Activated CD8-positive, alpha-beta T cell treated with anti-CD3 and anti-CD28 coated beads, Interleukin-2, amount 10 ng/mL, durations not matched to agents 7 days and 5 days (primary cell): ENCODE data around the gene ABCB8. TPM values are rescaled to one million over a fixed set of nuclear protein-coding genes. Genes with fewer than 3 reads are reported as not detected.
A peak's percentile ranks its signal among the peaks of the same experiment; 100 is the strongest.
"Not testable (repeated sequence)": the region's sequence is repeated elsewhere in the genome, so short reads cannot be mapped to it uniquely, and the experiment has no call there.

ENCODE experiments used
- ATAC-seq: fragments of 150-1000 bp; cut with Tn5 transposase; one replicate; pipeline ENCODE4 v1.10.0; 2021; ENCODE audit warnings: moderate library complexity
- CTCF ChIA-PET: fragments of 350-600 bp; sonication (Branson Sonifier 250); formaldehyde crosslinking; loops from one replicate; lab custom pipeline; 2021; ENCODE audit warnings: antibody characterized with exemption; lab: Charles Lee
- POLR2A ChIA-PET: fragments of 350-600 bp; sonication (Branson Sonifier 250); formaldehyde crosslinking; loops from one replicate; lab custom pipeline; 2021; ENCODE audit warnings: antibody characterized with exemption; lab: Charles Lee
- DNase-seq: peaks from one replicate; pipeline ENCODE4 v3.0.0-alpha.2; 2020
- H3K27ac Mint-ChIP-seq: one replicate; pipeline ENCODE4 v1.8.0; 2021; ENCODE audit warnings: mild to moderate bottlenecking, mixed read lengths
- H3K27me3 Mint-ChIP-seq: one replicate; pipeline ENCODE4 v1.8.0; 2021; ENCODE audit warnings: low read depth, mixed read lengths
- H3K36me3 Mint-ChIP-seq: one replicate; pipeline ENCODE4 v1.8.0; 2021; ENCODE audit warnings: low read depth, mixed read lengths
- H3K4me1 Mint-ChIP-seq: one replicate; pipeline ENCODE4 v1.8.0; 2021; ENCODE audit warnings: low read depth, mixed read lengths
- H3K4me3 Mint-ChIP-seq: one replicate; pipeline ENCODE4 v1.8.0; 2021; ENCODE audit warnings: mild to moderate bottlenecking, mixed read lengths
- H3K9me3 Mint-ChIP-seq: one replicate; pipeline ENCODE4 v1.8.0; 2022; ENCODE audit warnings: mixed read lengths; ENCODE audit not compliant: insufficient read depth
- total RNA-seq, 2 experiments: library from RNA; stranded (reverse); gene quantifications; one replicate each; pipeline ENCODE4 v1.2.3, GENCODE V29; 2021

ABCB8 gene
- total RNA-seq, 2 experiments from 2014 or later, result 48.0 to 49.5 TPM

DNA sequence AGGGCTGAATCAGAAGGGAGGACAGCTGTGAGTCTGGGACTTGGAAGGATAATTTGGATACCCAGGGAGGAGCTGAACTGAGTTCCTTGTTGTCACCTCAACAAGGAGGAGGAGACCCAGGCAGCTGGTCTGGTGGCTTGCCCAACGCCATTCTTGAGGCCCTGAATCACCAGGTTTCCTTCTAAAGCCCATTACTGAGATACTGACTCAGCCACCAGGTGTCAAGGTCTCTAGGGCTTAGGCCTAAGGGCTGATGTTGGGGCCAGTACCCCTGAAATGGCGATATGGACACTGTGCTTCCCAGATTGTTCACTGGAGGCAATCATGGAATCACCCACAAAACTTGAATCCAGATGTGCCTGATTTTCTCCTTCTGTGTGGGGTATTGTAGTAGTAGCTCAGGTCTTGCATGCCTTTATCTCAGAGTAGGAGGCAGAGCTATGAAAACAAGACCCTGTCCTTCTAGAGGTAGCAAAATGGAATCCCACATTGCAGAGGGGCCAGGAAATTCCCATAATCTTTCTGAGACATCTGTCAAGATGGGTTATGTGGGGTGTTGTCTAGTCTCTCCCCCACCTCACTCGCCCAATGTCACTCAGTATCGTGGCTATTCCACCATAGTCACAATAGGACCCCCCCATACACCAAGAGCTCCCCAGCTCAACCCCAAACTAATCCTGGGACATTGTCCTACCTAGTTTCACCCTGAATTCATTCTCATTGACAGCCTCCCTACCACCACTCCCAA lies 2.2 kb upstream of the ABCB8 start:
- no peak overlapping the region for H3K27ac Mint-ChIP-seq
- peaks cover 8% of the 10 kb centered on the region for H3K27me3 Mint-ChIP-seq
- H3K36me3 Mint-ChIP-seq, result peaks cover 4% of the 10 kb centered on the region
- no peaks in the 10 kb centered on the region for H3K9me3 Mint-ChIP-seq
- H3K4me3 Mint-ChIP-seq, result no peak overlapping the region
- ChIA-PET CTCF (interaction anchor here (0.6 to 2.1 kb wide), 4 partner anchors 8 to 85 kb away, joined by 4 to 7 read pairs (median 6); no protein-coding TSS in a partner anchor), POLR2A (no interaction called here)
- ATAC-seq (no peak), DNase-seq (no peak)
- peaks cover 21% of the 10 kb centered on the region for H3K4me1 Mint-ChIP-seq

DNA sequence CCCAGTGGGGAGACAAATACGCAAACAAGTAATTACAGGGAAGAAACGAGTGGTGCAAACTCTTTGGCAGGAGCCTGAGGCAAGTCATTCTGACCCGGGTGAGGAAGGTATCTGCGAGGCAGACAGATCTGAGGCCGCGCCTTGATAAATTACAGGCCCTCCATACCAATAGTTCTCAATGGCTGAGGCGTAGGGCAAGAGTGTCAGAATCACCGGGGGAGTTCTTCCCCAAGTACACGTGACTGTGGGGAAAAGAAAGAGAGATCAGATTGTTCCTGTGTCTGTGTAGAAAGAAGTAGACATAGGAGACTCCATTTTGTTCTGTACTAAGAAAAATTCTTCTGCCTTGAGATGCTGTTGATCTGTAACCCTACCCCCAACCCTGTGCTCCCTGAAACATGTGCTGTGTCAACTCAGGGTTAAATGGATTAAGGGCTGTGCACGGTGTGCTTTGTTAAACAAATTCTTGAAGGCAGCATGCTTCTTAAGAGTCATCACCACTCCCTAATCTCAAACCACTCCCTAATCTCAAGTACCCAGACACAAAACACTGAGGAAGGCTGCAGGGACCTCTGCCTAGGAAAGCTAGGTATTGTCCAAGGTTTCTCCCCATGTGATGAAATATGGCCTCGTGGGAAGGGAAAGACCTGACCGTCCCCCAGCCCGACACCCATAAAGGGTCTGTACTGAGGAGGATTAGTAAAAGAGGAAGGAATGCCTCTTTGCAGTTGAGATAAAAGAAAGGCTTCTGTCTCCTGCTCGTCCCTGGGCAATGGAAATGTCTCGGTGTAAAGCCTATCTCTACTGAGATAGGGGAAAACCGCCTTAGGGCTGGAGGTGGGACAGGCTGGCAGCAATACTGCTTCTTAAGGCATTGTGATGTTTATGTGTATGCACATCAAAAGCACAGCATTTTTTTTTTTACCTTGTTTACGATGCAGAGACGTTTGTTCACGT lies 1.2 kb upstream of the ABCB8 start:
- ChIA-PET POLR2A (interaction anchor here (1.5 kb wide), 1 partner anchor 32 kb away, joined by 5 read pairs; the partner anchor contains the start of gene SLC4A2), CTCF (interaction anchor here (1.1 to 3.2 kb wide), 10 partner anchors 8 to 272 kb away, joined by 3 to 53 read pairs (median 6); no protein-coding TSS in a partner anchor)
- Mint-ChIP-seq H3K36me3 (peaks cover 12% of the 10 kb centered on the region), H3K4me3 (peak overlapping the region; percentile 94), H3K4me1 (peaks cover 21% of the 10 kb centered on the region), H3K27ac (peak overlapping the region; percentile 96)
- not testable (repeated sequence) for H3K27me3 Mint-ChIP-seq, H3K9me3 Mint-ChIP-seq, ATAC-seq, DNase-seq

DNA sequence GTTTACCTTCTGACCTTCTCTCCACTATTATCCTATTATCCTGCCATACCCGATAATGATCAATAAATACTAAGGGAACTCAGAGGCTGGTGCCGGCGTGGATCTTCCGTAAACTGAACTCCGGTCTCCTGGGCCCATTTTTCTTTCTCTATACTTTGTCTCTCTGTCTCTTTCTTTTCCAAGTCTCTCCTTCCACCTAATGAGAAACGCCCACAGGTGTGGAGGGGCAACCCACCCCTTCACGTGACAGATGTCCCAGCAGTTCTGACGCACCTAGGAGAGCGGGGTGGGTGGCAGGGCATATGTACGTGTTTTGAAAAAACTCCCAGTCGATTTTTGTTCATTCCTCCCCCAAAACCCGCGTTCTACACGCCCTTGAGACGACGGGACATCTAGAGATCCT lies 521 bp upstream of the ABCB8 start:
- H3K9me3 Mint-ChIP-seq, DNase-seq, H3K27me3 Mint-ChIP-seq, ATAC-seq: not testable (repeated sequence)
- Mint-ChIP-seq H3K27ac (peak overlapping the region; percentile 96), H3K36me3 (peaks cover 12% of the 10 kb centered on the region), H3K4me3 (peak overlapping the region; percentile 94), H3K4me1 (peaks cover 21% of the 10 kb centered on the region)
- POLR2A ChIA-PET, result interaction anchor here (0.7 to 1.5 kb wide), 6 partner anchors 9 to 313 kb away, joined by 3 to 10 read pairs (median 3); partner anchors contain the start of gene SLC4A2
- CTCF ChIA-PET, result interaction anchor here (0.9 to 3.2 kb wide), 18 partner anchors 9 to 273 kb away, joined by 3 to 53 read pairs (median 5); partner anchors contain the start of gene SLC4A2

DNA sequence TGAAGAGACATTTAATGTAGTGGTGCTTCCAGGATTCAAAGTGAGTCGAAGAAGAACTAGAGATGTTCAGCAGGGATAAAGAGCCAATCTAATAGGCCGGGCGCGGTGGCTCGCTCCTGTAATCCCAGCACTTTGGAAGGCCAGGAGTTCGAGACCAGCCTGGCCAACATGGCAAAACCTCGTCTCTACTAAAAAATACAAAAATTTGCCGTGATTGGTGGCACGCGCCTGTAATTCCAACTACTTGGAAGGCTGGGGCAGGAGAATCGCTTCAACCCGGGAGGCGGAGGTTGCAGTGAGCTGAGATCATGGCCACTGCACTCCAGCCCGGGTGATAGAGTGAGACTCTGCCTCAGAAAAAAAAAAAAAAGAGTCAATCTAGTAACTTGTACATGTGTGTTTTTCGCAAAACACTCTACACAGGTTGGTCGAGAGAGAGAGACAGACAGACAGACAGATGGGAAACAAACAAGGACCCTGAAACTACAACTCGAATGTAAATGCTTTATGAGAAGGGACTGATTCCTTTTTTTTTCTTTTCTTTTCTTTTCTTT lies 775 bp downstream of the ABCB8 start:
- DNase-seq (no peak), ATAC-seq (no peak)
- Mint-ChIP-seq H3K36me3 (peaks cover 12% of the 10 kb centered on the region), H3K9me3 (no peaks in the 10 kb centered on the region), H3K4me1 (peaks cover 21% of the 10 kb centered on the region), H3K4me3 (peak overlapping the region; percentile 94), H3K27me3 (peaks cover 4% of the 10 kb centered on the region), H3K27ac (peak overlapping the region; percentile 96)
- ChIA-PET POLR2A (interaction anchor here (1.3 to 1.5 kb wide), 3 partner anchors 10 to 30 kb away, joined by 3 to 10 read pairs (median 5); partner anchors contain the start of gene SLC4A2), CTCF (interaction anchor here (1.1 to 3.2 kb wide), 14 partner anchors 10 to 274 kb away, joined by 3 to 53 read pairs (median 6); partner anchors contain the start of genes NOS3 and SLC4A2)

DNA sequence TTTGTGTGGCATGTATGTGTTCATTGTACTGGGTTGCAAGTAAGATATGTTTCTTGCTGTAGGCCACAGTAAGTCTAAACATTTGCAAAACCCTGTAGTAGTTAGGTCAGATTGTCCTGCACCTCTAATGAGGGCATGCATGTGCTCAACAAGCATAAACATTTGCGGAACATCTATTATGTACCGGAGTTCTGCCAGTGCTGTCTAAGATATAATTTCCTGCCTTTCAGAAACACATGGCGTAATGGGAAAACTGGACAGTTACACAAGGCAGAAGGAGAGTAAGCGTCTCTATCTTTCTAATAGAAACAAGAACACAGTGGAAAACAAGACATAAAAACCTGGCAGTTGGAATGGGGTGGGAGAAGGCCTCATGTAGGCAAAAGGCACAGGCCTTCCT lies 2.8 kb downstream of the ABCB8 start:
- H3K27me3 Mint-ChIP-seq, result peaks cover 2% of the 10 kb centered on the region
- ATAC-seq, result no peak
- POLR2A ChIA-PET, result no interaction called here
- H3K4me1 Mint-ChIP-seq, result peaks cover 21% of the 10 kb centered on the region
- CTCF ChIA-PET, result interaction anchor here (0.7 kb wide), 1 partner anchor 12 kb away, joined by 3 read pairs; no protein-coding TSS in a partner anchor
- no peaks in the 10 kb centered on the region for H3K9me3 Mint-ChIP-seq
- H3K27ac Mint-ChIP-seq, result no peak overlapping the region
- DNase-seq, result no peak
- no peak overlapping the region for H3K4me3 Mint-ChIP-seq
- peaks cover 15% of the 10 kb centered on the region for H3K36me3 Mint-ChIP-seq

DNA sequence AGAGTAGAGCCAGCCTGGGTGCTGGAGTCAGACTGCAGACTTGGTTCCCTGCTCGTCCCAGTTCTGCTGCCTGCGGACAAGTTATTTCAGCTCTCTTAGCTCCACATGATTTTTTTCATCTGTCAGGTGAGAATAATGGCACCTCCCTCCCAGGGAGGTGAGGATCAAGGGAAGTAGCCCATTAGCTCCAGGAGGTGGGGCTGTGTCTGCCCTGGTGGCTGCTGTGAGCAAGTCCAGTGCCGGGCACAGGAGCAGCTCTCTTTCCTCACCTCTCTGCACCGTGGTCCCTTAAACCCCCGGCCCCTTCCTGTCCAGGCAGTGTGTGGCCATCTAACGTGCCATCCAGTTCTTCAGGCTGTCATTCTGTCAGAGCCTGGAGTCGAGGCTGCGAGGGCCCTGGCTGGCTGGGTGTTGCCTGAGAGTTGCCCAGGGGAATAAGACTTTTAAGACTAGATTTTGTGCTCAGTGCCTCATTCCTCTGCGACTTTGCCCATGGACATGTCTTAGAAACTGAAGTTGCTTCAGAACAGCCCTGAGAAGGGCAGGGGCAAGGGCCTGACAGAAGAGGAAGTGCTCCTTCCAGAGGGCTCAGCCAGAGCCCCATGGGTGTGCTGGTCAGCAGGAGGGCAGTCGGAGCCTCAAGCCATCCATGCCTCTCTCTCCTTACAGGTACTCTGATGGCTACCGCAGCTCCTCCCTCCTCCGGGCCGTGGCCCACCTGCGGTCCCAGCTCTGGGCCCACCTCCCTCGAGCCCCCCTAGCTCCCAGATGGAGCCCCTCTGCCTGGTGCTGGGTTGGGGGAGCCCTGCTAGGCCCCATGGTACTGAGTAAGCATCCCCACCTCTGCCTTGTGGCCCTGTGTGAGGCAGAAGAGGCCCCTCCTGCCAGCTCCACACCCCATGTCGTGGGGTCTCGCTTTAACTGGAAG lies 5.0 kb downstream of the ABCB8 start:
- CTCF ChIA-PET, result interaction anchor here (0.6 to 1.2 kb wide), 2 partner anchors 14 to 78 kb away, joined by 3 read pairs; no protein-coding TSS in a partner anchor
- Mint-ChIP-seq H3K36me3 (peaks cover 22% of the 10 kb centered on the region), H3K4me1 (peaks cover 11% of the 10 kb centered on the region), H3K27ac (no peak overlapping the region), H3K4me3 (no peak overlapping the region), H3K9me3 (no peaks in the 10 kb centered on the region), H3K27me3 (no peaks in the 10 kb centered on the region)
- DNase-seq (no peak), ATAC-seq (no peak)
- POLR2A ChIA-PET, result interaction anchor here (1.0 kb wide), 1 partner anchor 47 kb away, joined by 3 read pairs; the partner anchor contains the start of gene FASTK

DNA sequence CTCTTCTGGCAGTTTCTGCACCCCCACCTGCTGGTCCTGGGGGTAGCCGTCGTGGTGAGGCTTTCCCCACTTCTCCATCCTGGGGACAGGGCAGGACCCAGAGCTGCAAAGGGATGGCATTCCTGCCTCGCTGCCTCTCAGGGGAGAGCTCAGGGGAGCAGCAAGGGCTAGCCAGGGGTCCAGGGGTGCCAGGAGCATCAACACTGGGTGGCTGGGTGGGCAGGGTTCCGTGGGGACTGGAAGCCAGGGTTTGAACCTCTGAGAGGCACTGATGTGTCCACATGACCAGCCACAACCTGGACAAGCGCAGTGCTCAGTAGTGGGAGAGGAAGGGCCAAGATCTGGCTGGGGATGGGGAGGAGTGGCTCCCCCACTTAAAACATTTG lies 5.6 kb downstream of the ABCB8 start:
- Mint-ChIP-seq H3K36me3 (peaks cover 19% of the 10 kb centered on the region), H3K27ac (no peak overlapping the region), H3K4me3 (no peak overlapping the region), H3K9me3 (no peaks in the 10 kb centered on the region), H3K4me1 (peaks cover 11% of the 10 kb centered on the region), H3K27me3 (no peaks in the 10 kb centered on the region)
- ATAC-seq (no peak), DNase-seq (no peak)
- CTCF ChIA-PET, result no interaction called here
- POLR2A ChIA-PET, result no interaction called here

DNA sequence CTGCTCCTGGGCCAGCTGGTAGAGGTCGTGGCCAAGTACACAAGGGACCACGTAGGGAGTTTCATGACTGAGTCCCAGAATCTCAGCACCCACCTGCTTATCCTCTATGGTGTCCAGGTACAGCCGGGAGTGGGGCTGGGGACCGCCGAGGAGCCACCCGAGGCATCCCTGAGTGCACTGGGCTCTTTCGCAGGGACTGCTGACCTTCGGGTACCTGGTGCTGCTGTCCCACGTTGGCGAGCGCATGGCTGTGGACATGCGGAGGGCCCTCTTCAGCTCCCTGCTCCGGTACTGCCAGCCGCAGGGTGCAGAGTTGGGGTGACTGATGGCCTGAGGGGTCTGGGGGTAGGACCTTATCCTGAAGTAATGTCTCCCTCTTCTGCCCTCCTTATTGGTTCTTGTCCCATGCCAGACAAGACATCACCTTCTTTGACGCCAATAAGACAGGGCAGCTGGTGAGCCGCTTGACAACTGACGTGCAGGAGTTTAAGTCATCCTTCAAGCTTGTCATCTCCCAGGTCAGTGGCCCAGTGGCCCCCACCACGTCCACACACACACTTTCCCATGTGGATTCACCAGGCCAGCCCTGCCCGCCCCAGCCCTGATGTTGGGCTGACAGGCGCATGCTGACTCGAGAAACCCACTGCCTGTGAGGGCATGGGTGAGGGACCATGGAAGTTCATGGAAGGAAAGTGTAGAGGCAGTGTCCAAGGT lies 6.2 kb downstream of the ABCB8 start:
- POLR2A ChIA-PET, result no interaction called here

DNA sequence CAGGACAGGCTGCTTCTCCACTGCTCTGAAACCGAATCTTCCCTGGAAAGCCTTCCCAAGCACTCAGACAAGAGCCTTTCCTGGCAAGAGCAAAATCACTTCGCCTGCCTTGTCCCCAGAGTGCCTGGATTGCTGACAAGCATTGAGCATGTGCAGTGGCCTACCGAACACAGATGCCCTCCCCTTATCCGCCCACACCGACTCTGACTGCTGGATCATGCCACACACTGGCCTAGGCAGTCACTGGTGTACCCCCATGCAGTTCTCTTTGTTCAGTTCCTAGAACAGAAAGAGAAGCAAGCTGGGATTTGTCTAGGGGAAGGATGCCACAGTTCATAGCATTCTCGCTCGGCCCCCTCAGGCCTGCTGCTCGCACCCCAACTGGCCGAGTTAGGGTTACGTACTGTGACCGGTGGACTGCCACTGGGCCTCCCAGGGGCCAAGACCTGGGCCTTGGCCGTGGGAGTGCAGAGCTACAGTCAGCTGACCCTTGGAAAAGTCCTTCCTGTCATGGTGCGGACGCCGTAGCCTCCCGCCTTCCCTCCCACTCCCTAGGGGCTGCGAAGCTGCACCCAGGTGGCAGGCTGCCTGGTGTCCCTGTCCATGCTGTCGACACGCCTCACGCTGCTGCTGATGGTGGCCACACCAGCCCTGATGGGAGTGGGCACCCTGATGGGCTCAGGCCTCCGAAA lies 6.9 kb downstream of the ABCB8 start:
- Mint-ChIP-seq H3K36me3 (peaks cover 18% of the 10 kb centered on the region), H3K27me3 (no peaks in the 10 kb centered on the region), H3K4me1 (peaks cover 17% of the 10 kb centered on the region), H3K27ac (no peak overlapping the region), H3K4me3 (no peak overlapping the region), H3K9me3 (no peaks in the 10 kb centered on the region)
- POLR2A ChIA-PET, result no interaction called here
- ATAC-seq, result no peak
- DNase-seq, result no peak
- CTCF ChIA-PET, result no interaction called here

More for the DNA sequence above, 6.2 kb downstream of the ABCB8 start:
- Mint-ChIP-seq H3K36me3 (peaks cover 18% of the 10 kb centered on the region), H3K27me3 (no peaks in the 10 kb centered on the region), H3K4me1 (peaks cover 13% of the 10 kb centered on the region), H3K27ac (no peak overlapping the region), H3K4me3 (no peak overlapping the region), H3K9me3 (no peaks in the 10 kb centered on the region)
- CTCF ChIA-PET, result no interaction called here
- DNase-seq (no peak), ATAC-seq (no peak)
